ENCODE data around the gene CD93.

The CD93 gene

DNA sequence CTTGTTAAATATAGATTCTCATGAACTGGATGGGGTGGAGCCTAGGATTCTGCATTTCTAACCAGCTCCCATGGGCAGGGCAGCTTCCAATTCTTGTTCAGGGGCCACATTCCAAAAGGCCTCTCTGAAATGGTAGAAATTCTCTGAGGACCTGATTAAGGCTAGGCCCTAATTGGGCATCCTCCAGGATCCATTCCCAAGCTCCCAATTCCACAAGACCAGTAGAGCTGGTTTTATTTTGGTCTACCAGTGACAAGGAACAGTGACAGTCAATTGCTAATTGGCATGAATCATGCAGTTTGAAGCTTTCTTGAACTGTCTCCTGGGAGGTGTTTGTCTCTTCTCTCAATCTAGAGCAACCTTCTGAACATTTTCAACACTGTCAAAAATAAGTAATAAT is 39.7 kb downstream of the CD93 start:
- no peaks in the 10 kb centered on the region for H3K27me3 ChIP-seq (ENCODE audit: control insufficient read depth, insufficient read depth, low read length)
- no peak overlapping the region for H2AFZ ChIP-seq
- no peaks in the 10 kb centered on the region for H3K79me2 ChIP-seq
- H3K4me3 ChIP-seq (ENCODE audit: low read depth, low read length): peak overlapping the region; percentile 17
- H3K4me1 ChIP-seq: peaks cover 9% of the 10 kb centered on the region
- H3K9ac ChIP-seq: no peak overlapping the region
- no peak overlapping the region for H3K4me2 ChIP-seq (ENCODE audit: low read length)
- H3K9me3 ChIP-seq (ENCODE audit: control insufficient read depth, low read length): no peaks in the 10 kb centered on the region
- TF ChIP-seq, protein P1, sequence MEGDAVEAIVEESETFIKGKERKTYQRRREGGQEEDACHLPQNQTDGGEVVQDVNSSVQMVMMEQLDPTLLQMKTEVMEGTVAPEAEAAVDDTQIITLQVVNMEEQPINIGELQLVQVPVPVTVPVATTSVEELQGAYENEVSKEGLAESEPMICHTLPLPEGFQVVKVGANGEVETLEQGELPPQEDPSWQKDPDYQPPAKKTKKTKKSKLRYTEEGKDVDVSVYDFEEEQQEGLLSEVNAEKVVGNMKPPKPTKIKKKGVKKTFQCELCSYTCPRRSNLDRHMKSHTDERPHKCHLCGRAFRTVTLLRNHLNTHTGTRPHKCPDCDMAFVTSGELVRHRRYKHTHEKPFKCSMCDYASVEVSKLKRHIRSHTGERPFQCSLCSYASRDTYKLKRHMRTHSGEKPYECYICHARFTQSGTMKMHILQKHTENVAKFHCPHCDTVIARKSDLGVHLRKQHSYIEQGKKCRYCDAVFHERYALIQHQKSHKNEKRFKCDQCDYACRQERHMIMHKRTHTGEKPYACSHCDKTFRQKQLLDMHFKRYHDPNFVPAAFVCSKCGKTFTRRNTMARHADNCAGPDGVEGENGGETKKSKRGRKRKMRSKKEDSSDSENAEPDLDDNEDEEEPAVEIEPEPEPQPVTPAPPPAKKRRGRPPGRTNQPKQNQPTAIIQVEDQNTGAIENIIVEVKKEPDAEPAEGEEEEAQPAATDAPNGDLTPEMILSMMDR (IDR thresholded peaks at IDR 0.05): no peak
- H3K27ac ChIP-seq: no peak overlapping the region
- H3K36me3 ChIP-seq (ENCODE audit: control insufficient read depth, insufficient read depth, low read length): no peaks in the 10 kb centered on the region

DNA sequence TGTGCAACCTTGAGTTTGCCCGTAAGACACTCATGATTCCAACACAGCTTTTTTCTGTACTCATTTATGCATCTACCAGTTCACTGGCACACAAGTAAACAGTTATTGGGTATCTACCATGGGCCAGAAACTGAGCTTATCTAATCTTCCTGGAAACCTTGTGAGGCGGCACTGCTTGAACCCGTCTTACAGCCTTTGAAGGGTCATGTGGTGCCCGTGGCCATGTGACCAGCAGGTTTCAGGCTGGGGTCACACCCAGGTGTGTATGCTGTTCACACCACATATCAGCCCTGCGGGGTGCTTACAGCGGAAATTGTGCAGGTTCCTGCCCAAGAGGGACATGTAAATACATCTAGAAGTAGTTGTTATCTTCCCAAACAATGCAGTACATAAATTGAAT is 42.7 kb downstream of the CD93 start:
- no peaks in the 10 kb centered on the region for H3K27me3 ChIP-seq (ENCODE audit: control insufficient read depth, insufficient read depth, low read length)
- no peaks in the 10 kb centered on the region for H3K79me2 ChIP-seq
- no peak overlapping the region for H3K9ac ChIP-seq
- H3K9me3 ChIP-seq (ENCODE audit: control insufficient read depth, low read length): no peaks in the 10 kb centered on the region
- peaks cover 9% of the 10 kb centered on the region for H3K4me1 ChIP-seq
- no peak overlapping the region for H3K4me2 ChIP-seq (ENCODE audit: low read length)
- H2AFZ ChIP-seq: no peak overlapping the region
- H3K36me3 ChIP-seq (ENCODE audit: control insufficient read depth, insufficient read depth, low read length): no peaks in the 10 kb centered on the region
- H3K4me3 ChIP-seq (ENCODE audit: low read depth, low read length): no peak overlapping the region
- TF ChIP-seq, protein P1 (IDR thresholded peaks at IDR 0.05): no peak
- H3K27ac ChIP-seq: no peak overlapping the region

DNA sequence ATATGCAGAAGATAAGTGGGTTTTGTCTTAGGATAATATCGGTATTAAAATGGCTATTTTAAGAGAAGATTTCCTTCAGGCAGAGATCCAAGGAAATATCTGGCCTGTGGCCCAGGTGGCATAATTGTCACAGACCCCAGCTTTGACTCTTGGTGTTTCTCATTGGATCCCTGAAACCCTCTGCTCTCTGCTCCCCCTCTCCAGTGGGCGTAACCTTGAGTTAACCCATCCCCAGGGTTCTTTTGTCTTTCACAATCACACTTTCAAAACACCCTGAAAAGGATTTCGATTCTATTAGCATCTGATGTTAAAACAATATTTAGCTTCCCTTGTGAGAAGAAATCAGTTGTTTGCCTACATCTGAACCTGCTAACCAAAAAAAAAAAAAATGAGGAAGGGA is 43.9 kb downstream of the CD93 start:
- no peaks in the 10 kb centered on the region for H3K27me3 ChIP-seq (ENCODE audit: control insufficient read depth, insufficient read depth, low read length)
- H3K36me3 ChIP-seq (ENCODE audit: control insufficient read depth, insufficient read depth, low read length): no peaks in the 10 kb centered on the region
- H3K4me1 ChIP-seq: no peaks in the 10 kb centered on the region
- no peak overlapping the region for H3K4me2 ChIP-seq (ENCODE audit: low read length)
- H3K4me3 ChIP-seq (ENCODE audit: low read depth, low read length): no peak overlapping the region
- TF ChIP-seq, protein P1 (IDR thresholded peaks at IDR 0.05): no peak
- H3K27ac ChIP-seq: no peak overlapping the region
- no peaks in the 10 kb centered on the region for H3K79me2 ChIP-seq
- no peak overlapping the region for H2AFZ ChIP-seq
- H3K9me3 ChIP-seq (ENCODE audit: control insufficient read depth, low read length): no peaks in the 10 kb centered on the region
- H3K9ac ChIP-seq: no peak overlapping the region

DNA sequence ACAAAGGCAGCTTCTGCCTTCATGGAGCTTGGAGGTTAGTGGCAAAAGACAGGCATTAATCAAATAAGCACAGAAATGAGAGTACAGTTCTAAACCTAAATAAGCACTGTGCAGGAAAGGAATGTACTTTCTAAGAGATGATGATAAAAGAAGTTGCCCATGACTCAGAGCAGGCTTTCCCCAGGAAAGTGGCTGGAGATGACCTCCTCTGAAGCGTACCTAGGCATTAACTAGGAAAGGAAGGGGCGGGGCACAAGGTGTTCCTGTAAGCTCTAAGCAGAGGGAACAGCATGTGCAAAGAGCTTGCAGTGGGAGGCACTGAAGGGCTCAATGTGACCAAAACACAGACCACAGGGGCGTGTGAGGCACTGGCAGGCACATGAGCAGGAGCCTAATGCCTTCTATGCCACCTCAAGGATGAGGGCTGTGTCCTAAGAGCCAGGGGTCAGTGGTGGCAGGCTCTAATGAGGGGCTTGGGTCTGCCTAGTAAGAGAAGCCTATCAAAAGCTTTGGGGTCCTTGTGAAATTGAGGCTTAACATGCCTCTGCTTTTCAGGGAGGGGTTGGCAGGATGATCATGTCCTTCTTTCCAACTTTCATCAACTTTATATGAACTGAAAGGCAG is 46.1 kb downstream of the CD93 start:
- TF ChIP-seq, protein P1 (IDR thresholded peaks at IDR 0.05): no peak
- no peaks in the 10 kb centered on the region for H3K36me3 ChIP-seq (ENCODE audit: control insufficient read depth, insufficient read depth, low read length)
- no peaks in the 10 kb centered on the region for H3K79me2 ChIP-seq

More for the DNA sequence above, 46.1 kb downstream of the CD93 start:
- no peak overlapping the region for H3K4me2 ChIP-seq (ENCODE audit: low read length)
- no peaks in the 10 kb centered on the region for H3K27me3 ChIP-seq (ENCODE audit: control insufficient read depth, insufficient read depth, low read length)
- no peak overlapping the region for H3K9ac ChIP-seq
- H3K4me3 ChIP-seq (ENCODE audit: low read depth, low read length): no peak overlapping the region
- H3K27ac ChIP-seq: no peak overlapping the region
- H2AFZ ChIP-seq: no peak overlapping the region
- no peaks in the 10 kb centered on the region for H3K4me1 ChIP-seq
- H3K9me3 ChIP-seq (ENCODE audit: control insufficient read depth, low read length): no peaks in the 10 kb centered on the region
